Upper lobe of right lung (tissue), 1 donor: ENCODE results near the gene WBP1L. TPM values are rescaled to one million over a fixed set of nuclear protein-coding genes. Genes with fewer than 3 reads are reported as not detected.

Experiments used
- ATAC-seq: fragments of 200-7000 bp; cut with Tn5 transposase; one replicate; pipeline ENCODE4 v1.9.1; 2020; ENCODE audit warnings: mild to moderate bottlenecking, moderate library complexity
- DNase-seq: peaks from one replicate; pipeline ENCODE4 v3.0.0-alpha.2; 2020
- H3K27ac ChIP-seq: fragments of 200-600 bp; one replicate; pipeline ENCODE4 v1.8.0; 2022
- H3K27me3 ChIP-seq: fragments of 200-600 bp; one replicate; pipeline ENCODE4 v1.8.0; 2022; ENCODE audit warnings: mild to moderate bottlenecking
- H3K36me3 ChIP-seq: fragments of 200-600 bp; one replicate; pipeline ENCODE4 v1.8.0; 2022
- H3K4me1 ChIP-seq: fragments of 200-600 bp; one replicate; pipeline ENCODE4 v1.8.0; 2022
- H3K4me3 ChIP-seq: fragments of 200-600 bp; one replicate; pipeline ENCODE4 v1.8.0; 2022; ENCODE audit warnings: mild to moderate bottlenecking
- H3K9me3 ChIP-seq: fragments of 200-600 bp; one replicate; pipeline ENCODE4 v1.8.0; 2022
- intact Hi-C: fragments of 100-400 bp; cut with DNase I; formaldehyde crosslinking; loops from one replicate; pipeline ENCODE4 v1.11.0; 2022
- total RNA-seq: library from RNA; stranded (reverse); fragmentation: NEBNext Ultra II Directional; extraction: Animal tissue kit (Norgen Biotek cat#: 25700); gene quantifications from one replicate; pipeline ENCODE4 v1.2.1, GENCODE V29; 2021
- TF ChIP-seq, protein P1 (sequence below): fragments of 200-600 bp; IDR thresholded peaks from one replicate; pipeline ENCODE4 v1.8.0; 2022; ENCODE audit warnings: antibody characterized with exemption
- donor health status: DM: no; HTN: yes; CAD: no; lungs with severe emphysema.

Gene WBP1L
- total RNA-seq, 1 donor from 2014 or later: 49.0 TPM

- Histone ChIP-seq H3K4me3 (no peak overlapping the region), H3K9me3 (no peaks in the 10 kb centered on the region), H3K4me1 (peaks cover 5% of the 10 kb centered on the region), H3K27me3 (no peaks in the 10 kb centered on the region), H3K27ac (no peak overlapping the region), H3K36me3 (peaks cover 23% of the 10 kb centered on the region)
- TF ChIP-seq, protein P1, sequence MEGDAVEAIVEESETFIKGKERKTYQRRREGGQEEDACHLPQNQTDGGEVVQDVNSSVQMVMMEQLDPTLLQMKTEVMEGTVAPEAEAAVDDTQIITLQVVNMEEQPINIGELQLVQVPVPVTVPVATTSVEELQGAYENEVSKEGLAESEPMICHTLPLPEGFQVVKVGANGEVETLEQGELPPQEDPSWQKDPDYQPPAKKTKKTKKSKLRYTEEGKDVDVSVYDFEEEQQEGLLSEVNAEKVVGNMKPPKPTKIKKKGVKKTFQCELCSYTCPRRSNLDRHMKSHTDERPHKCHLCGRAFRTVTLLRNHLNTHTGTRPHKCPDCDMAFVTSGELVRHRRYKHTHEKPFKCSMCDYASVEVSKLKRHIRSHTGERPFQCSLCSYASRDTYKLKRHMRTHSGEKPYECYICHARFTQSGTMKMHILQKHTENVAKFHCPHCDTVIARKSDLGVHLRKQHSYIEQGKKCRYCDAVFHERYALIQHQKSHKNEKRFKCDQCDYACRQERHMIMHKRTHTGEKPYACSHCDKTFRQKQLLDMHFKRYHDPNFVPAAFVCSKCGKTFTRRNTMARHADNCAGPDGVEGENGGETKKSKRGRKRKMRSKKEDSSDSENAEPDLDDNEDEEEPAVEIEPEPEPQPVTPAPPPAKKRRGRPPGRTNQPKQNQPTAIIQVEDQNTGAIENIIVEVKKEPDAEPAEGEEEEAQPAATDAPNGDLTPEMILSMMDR: no peak
- intact Hi-C loops: no loop called here
- ATAC-seq (no peak), DNase-seq (no peak)
These were observed 41.0 kb upstream of the WBP1L start for GRCh38 chr10:102702742-102703141.

GRCh38 chr10:102704915-102705314 is 38.8 kb upstream of the WBP1L start:
- Histone ChIP-seq H3K4me1 (peaks cover 5% of the 10 kb centered on the region), H3K27ac (no peak overlapping the region), H3K9me3 (no peaks in the 10 kb centered on the region), H3K27me3 (no peaks in the 10 kb centered on the region), H3K4me3 (no peak overlapping the region), H3K36me3 (peaks cover 7% of the 10 kb centered on the region)
- ATAC-seq (no peak), DNase-seq (no peak)
- TF ChIP-seq, protein P1: no peak
- intact Hi-C loops: no loop called here

DNA sequence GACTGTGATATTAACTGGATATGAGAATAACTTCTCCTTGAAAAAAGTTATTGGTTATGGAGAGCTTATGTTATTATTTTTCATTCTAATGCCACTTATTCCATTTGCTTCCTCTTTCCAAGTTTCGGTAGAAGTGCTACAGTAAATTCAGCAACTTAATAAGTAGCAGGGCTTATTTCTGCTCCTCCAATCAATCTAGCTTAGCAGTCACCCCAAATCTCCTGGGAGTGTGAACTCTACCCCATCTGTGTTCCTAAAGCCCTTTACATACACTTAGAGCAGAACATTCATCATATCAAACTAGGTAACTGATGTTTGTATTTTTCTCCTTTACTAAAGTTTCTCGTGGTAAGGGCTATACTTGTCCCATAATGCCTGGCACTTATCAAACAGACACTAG is 38.2 kb upstream of the WBP1L start:
- ATAC-seq: no peak
- Histone ChIP-seq H3K27me3 (no peaks in the 10 kb centered on the region), H3K9me3 (no peaks in the 10 kb centered on the region), H3K27ac (no peak overlapping the region), H3K4me3 (no peak overlapping the region), H3K36me3 (peaks cover 7% of the 10 kb centered on the region), H3K4me1 (peaks cover 5% of the 10 kb centered on the region)
- no peak for DNase-seq
- intact Hi-C loops: no loop called here
- TF ChIP-seq, protein P1: no peak

- no peak for ATAC-seq
- DNase-seq: no peak
- intact Hi-C loops: no loop called here
- H3K4me3 ChIP-seq: no peak overlapping the region
- TF ChIP-seq, protein P1: no peak
- H3K36me3 ChIP-seq: no peaks in the 10 kb centered on the region
- no peak overlapping the region for H3K27ac ChIP-seq
- no peaks in the 10 kb centered on the region for H3K27me3 ChIP-seq
- H3K4me1 ChIP-seq: peaks cover 23% of the 10 kb centered on the region
- no peaks in the 10 kb centered on the region for H3K9me3 ChIP-seq
These were observed 33.1 kb upstream of the WBP1L start for GRCh38 chr10:102710609-102711008.

- TF ChIP-seq, protein P1: no peak
- DNase-seq (no peak), ATAC-seq (no peak)
- intact Hi-C loops: no loop called here
- H3K4me3 ChIP-seq: no peak overlapping the region
- no peaks in the 10 kb centered on the region for H3K9me3 ChIP-seq
- peaks cover 21% of the 10 kb centered on the region for H3K4me1 ChIP-seq
- no peaks in the 10 kb centered on the region for H3K36me3 ChIP-seq
- no peak overlapping the region for H3K27ac ChIP-seq
- no peaks in the 10 kb centered on the region for H3K27me3 ChIP-seq
These were observed 31.7 kb upstream of the WBP1L start for GRCh38 chr10:102712089-102712488.
